ENCODE data around the gene TTLL10.

TTLL10 gene

GRCh38 chr1:1244192-1244811 lies 70.6 kb downstream of the TTLL10 start:
- no peak for DNase-seq
- Histone ChIP-seq H3K4me3 (no peak overlapping the region), H3K9me3 (no peaks in the 10 kb centered on the region), H3K27me3 (peaks cover 0 to 56% of the 10 kb centered on the region in 2 donors), H3K4me1 (peaks cover 0 to 24% (median 5%) of the 10 kb centered on the region in 4 donors), H3K36me3 (peaks cover 0 to 12% (median 5%) of the 10 kb centered on the region in 3 donors), H3K27ac (no peak overlapping the region)
- intact Hi-C loops (cut with DNase I; ENCODE audit: low total_unique reads) = no loop called here
- TF ChIP-seq CTCF (IDR thresholded peaks at IDR 0.05) = no peak

GRCh38 chr1:1245178-1245816 lies 71.6 kb downstream of the TTLL10 start:
- DNase-seq = no peak
- no peak for TF ChIP-seq CTCF (IDR thresholded peaks at IDR 0.05)
- Histone ChIP-seq H3K27ac (no peak overlapping the region), H3K4me3 (no peak overlapping the region), H3K27me3 (peaks cover 0 to 46% of the 10 kb centered on the region in 2 donors), H3K4me1 (peaks cover 0 to 17% (median 5%) of the 10 kb centered on the region in 4 donors), H3K9me3 (no peaks in the 10 kb centered on the region), H3K36me3 (peaks cover 0 to 12% (median 5%) of the 10 kb centered on the region in 3 donors)
- intact Hi-C loops (cut with DNase I; ENCODE audit: low total_unique reads) = no loop called here

GRCh38 chr1:1245817-1246576 lies 72.3 kb downstream of the TTLL10 start:
- no peak for TF ChIP-seq CTCF (IDR thresholded peaks at IDR 0.05)
- peaks cover 0 to 39% of the 10 kb centered on the region in 2 donors for H3K27me3 ChIP-seq
- H3K9me3 ChIP-seq = no peaks in the 10 kb centered on the region
- H3K27ac ChIP-seq = no peak overlapping the region
- H3K36me3 ChIP-seq = peaks cover 0 to 17% (median 10%) of the 10 kb centered on the region in 3 donors
- intact Hi-C loops (cut with DNase I; ENCODE audit: low total_unique reads) = no loop called here
- no peak for DNase-seq
- peaks cover 0 to 17% (median 5%) of the 10 kb centered on the region in 4 donors for H3K4me1 ChIP-seq
- H3K4me3 ChIP-seq = no peak overlapping the region

GRCh38 chr1:1246577-1247340 lies 73.1 kb downstream of the TTLL10 start, which contains the start of gene C1QTNF12:
TSS of gene C1QTNF12 (minus strand) at chr1:1246722. CDS start at chr1:1246690, 32 bp downstream.
- intact Hi-C loops (cut with DNase I; ENCODE audit: low total_unique reads) = no loop called here

More at GRCh38 chr1:1246577-1247340, 73.1 kb downstream of the TTLL10 start, which contains the start of gene C1QTNF12:
- H3K27ac ChIP-seq = no peak within 1 kb of the TSS
- DNase-seq = no peak
- H3K36me3 ChIP-seq = peaks cover 0 to 24% (median 12%) of the 10 kb centered on the region in 3 donors
- no peak for TF ChIP-seq CTCF (IDR thresholded peaks at IDR 0.05)
- peaks cover 0 to 17% (median 5%) of the 10 kb centered on the region in 4 donors for H3K4me1 ChIP-seq
- H3K27me3 ChIP-seq = peaks cover 0 to 35% of the 10 kb centered on the region in 2 donors
- H3K4me3 ChIP-seq = no peak within 1 kb of the TSS
- no peaks in the 10 kb centered on the region for H3K9me3 ChIP-seq

Measured in tibial artery (tissue), 4 donors.